Breast epithelium (tissue), 4 donors: Measurements from ENCODE around the gene AHDC1. TPM values are rescaled to one million over a fixed set of nuclear protein-coding genes. Genes with fewer than 3 reads are reported as not detected.

ENCODE experiments used
- DNase-seq, 2 donors: peaks; one replicate each; pipeline ENCODE4 v3.0.0-alpha.2; 2019; ENCODE audit warnings: low spot score in 2 of 2
- H3K27ac ChIP-seq, 2 donors: fragments of 200-600 bp; sonication (generic) in 1 of 2; one replicate each; pipeline ENCODE4 v1.5.1; 2016 to 2019; ENCODE audit warnings: mild to moderate bottlenecking in 1 of 2
- H3K27me3 ChIP-seq, 2 donors: fragments of 200-600 bp; sonication (generic) in 1 of 2; one replicate each; pipeline versions ENCODE4 v1.5.1 to v1.6.0; 2017 to 2019; ENCODE audit warnings: control low read depth in 1 of 2, mild to moderate bottlenecking in 1 of 2
- H3K36me3 ChIP-seq: fragments of 200-600 bp; one replicate; pipeline ENCODE4 v1.5.1; 2019
- H3K4me1 ChIP-seq, 2 donors: fragments of 200-600 bp; sonication (generic); one replicate each; pipeline ENCODE4 v1.5.1; 2016 to 2019; ENCODE audit warnings: control low read depth in 1 of 2
- H3K4me3 ChIP-seq, 3 donors: fragments of 200-600 bp; sonication (generic); 1 replicate in 2 of 3; 2 replicates in 1 of 3; pipeline ENCODE4 v1.5.1; 2016 to 2019; ENCODE audit warnings: mild to moderate bottlenecking in 3 of 3, moderate library complexity in 2 of 3
- H3K9me3 ChIP-seq, 2 donors: fragments of 200-600 bp; sonication (generic) in 1 of 2; one replicate each; pipeline ENCODE4 v1.5.1; 2016 to 2019; ENCODE audit warnings: control low read depth in 1 of 2
- POLR2A ChIP-seq: fragments of 450-650 bp; IDR thresholded peaks from one replicate; pipeline ENCODE4 v1.6.1; 2016; ENCODE audit warnings: antibody characterized with exemption, mild to moderate bottlenecking, moderate library complexity
- POLR2AphosphoS5 ChIP-seq, 3 donors: sonication (generic); formaldehyde crosslinking; IDR thresholded peaks; one replicate each; pipeline ENCODE4 v1.6.1; 2017; ENCODE audit warnings: antibody characterized with exemption in 3 of 3
- intact Hi-C: fragments of 100-400 bp; cut with DNase I; formaldehyde crosslinking; loops from one replicate; pipeline ENCODE4 v1.15.1; 2023; ENCODE audit warnings: low total_unique reads
- total RNA-seq, 3 donors: library from RNA; depleted of rRNA; stranded (reverse); fragments of >200 nt; gene quantifications; one replicate each; pipeline ENCODE4 v1.1.0, GENCODE V29; 2016
- TF ChIP-seq, protein P1 (sequence below), 3 donors: fragments of 450-650 bp; IDR thresholded peaks; one replicate each; pipeline ENCODE4 v1.5.1; 2016 to 2017; ENCODE audit warnings: antibody characterized with exemption in 3 of 3, mild to moderate bottlenecking in 3 of 3, moderate library complexity in 3 of 3

AHDC1 gene
- total RNA-seq, 3 donors from 2014 or later, result 10.7 to 17.1 (median 15.4) TPM

DNA sequence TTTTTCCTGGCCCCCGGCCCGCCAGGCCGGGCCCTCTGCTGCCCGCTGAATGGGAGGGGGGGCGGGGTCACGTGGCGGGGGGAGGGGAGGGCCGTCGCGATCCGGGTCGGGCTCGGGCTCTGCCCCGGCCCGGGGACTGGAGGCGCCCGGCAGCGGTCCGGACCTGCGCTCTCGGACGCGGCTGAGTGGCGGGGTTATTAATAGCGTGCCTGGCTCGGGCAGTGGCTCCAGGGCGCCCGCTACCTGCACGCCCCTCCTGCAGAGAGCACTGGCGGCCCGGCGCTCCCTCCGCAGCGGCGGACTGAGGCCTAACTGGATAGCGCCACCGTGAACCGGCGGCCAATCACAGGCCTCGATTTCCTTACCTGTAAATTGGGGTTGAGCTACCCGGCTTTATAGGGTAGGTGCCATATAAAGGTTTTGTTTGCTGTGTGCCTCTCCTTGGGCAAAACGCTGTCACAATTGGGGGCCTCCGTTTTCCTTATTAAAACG lies 28.1 kb downstream of the AHDC1 start:
- Histone ChIP-seq H3K27ac (peak overlapping the region; percentile 92 to 93), H3K4me1 (peaks cover 42 to 46% of the 10 kb centered on the region in 2 donors), H3K27me3 (no peaks in the 10 kb centered on the region), H3K9me3 (no peaks in the 10 kb centered on the region), H3K4me3 (peak overlapping the region; percentile 36 to 81 (median 57)), H3K36me3 (no peaks in the 10 kb centered on the region)
- intact Hi-C loops, result no loop called here
- no peak for DNase-seq
- TF ChIP-seq POLR2A (no peak), POLR2AphosphoS5 (IDR thresholded peaks at IDR 0.05) (no peak)
- TF ChIP-seq, protein P1, sequence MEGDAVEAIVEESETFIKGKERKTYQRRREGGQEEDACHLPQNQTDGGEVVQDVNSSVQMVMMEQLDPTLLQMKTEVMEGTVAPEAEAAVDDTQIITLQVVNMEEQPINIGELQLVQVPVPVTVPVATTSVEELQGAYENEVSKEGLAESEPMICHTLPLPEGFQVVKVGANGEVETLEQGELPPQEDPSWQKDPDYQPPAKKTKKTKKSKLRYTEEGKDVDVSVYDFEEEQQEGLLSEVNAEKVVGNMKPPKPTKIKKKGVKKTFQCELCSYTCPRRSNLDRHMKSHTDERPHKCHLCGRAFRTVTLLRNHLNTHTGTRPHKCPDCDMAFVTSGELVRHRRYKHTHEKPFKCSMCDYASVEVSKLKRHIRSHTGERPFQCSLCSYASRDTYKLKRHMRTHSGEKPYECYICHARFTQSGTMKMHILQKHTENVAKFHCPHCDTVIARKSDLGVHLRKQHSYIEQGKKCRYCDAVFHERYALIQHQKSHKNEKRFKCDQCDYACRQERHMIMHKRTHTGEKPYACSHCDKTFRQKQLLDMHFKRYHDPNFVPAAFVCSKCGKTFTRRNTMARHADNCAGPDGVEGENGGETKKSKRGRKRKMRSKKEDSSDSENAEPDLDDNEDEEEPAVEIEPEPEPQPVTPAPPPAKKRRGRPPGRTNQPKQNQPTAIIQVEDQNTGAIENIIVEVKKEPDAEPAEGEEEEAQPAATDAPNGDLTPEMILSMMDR (IDR thresholded peaks at IDR 0.05), result no peak

DNA sequence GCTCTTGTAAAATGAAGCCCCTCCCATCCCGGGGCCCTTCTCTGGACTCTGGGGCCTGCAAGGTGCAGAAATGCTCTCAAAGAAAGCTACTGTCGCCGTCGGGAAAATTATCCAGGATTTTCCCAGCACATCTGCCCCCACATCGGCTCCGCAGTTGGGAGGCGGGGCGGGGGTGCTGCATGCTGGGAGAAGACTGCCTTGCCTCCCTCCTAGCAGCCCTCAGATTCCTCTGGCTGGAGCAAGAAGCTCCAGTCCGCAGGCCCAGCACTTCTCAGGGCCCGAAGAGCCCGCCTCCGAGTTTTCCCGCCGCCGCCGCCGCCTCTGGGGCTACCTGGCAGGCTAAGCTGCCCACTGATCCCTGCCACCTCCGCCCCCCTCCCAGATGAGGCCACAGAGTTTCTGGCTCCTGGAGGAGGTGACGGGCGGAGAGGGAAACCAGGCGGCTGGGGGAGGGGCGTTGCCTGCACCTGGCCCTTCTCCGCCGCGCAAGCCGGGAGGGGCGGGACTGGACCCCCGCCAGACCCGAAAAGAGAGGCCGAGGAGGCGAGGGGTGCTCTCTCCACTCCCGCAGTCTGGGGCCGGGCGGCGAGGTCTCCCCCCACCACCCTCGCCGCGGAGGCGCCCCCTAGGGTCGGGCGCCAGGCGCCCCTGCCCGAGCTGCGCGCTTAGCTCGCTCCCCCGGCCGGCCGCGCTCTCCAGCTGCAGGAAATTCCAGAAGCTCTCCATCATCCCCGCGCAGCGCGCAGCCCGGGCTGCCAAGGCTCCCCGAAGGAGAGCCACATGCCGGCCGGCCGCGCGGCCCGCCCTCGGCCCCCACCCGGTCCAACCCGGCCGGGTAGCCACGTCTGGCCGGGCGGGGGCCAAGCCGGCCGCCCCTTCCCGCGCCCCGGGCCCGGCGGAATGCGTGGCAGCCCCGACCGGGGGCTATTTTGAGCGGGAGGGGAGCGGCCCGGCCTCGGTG lies 28.8 kb downstream of the AHDC1 start:
- peaks cover 43 to 54% of the 10 kb centered on the region in 2 donors for H3K4me1 ChIP-seq
- peak in 1 of 2 donors; percentile 46 for DNase-seq
- H3K9me3 ChIP-seq, result no peaks in the 10 kb centered on the region
- peak overlapping the region; percentile 36 to 81 (median 57) for H3K4me3 ChIP-seq
- H3K27ac ChIP-seq, result peak overlapping the region; percentile 92 to 93
- TF ChIP-seq POLR2A (no peak), POLR2AphosphoS5 (IDR thresholded peaks at IDR 0.05) (no peak)
- TF ChIP-seq, protein P1 (IDR thresholded peaks at IDR 0.05), result no peak
- intact Hi-C loops, result no loop called here
- H3K36me3 ChIP-seq, result no peaks in the 10 kb centered on the region
- H3K27me3 ChIP-seq, result no peaks in the 10 kb centered on the region

DNA sequence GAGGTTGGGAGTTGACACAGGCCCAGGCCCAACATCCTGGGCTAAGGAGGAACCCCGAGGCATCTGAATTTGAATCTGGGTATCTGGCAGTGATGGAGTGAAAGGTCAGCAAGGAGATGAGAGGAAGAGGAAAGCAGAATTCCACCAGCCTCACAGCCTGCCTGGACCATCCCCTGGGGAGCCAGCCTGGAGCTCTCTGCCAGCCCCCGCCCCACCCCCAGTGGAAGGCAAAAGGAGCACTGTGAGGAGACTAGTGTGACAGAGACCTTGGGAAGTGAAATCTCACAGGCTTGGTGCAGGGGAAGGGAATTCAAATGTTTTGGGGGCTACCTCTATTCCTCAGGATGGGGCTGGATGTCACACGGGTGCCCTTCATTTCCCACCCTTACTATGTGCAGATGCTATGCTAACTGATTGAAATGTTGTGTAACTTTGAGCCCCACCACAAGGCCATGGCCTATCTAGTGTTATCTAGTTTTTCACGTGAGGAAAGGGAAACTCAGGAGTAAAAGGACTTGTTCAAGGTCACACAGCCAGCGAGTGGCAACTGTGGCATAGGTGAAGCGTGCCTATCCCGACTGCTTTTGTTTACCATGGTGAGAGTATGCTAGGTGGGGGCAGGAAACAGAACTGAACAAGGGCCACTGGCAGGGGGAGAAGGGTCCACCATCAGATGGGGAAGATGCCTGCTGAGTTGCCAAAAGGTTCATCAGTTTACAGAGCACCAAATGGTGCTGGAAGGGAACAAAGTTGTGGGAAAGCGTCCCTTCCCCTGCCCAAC lies 29.8 kb downstream of the AHDC1 start:
- H3K27me3 ChIP-seq, result no peaks in the 10 kb centered on the region

DNA sequence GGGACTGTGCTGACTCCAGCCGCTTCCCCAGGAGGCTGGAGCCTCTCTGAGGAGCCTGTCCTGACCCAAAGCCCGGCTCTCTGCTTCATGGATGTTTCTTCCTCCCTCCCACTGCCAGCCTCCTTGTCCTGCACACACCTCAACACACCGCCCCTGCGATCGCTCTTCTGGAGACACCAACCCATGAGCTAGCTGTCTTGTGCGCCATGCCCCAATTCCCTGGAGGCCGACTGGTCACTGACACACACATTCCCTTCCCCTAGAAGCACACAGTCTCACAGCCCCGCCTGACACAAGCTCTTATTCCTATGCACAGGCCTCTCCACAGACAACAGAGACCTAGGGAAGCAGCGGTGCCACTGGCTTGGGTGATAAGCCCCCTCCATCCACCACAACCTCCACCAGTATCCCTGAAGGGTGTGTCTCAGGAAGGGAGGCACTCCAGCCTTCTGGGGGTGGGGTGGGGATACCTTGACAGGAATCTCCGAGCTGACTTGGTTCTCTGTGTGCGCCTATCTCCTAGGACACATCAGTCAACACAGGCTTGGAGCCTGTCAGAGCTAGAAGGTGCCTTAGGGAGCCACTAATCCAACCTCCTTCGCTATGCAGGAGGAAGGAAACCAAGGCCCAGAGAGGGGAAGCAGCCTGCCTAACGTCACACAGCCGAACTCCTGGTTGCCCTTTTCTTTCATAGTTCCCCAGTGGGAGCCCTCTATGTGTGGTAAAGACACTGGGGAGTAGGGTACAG lies 31.1 kb downstream of the AHDC1 start:
- intact Hi-C loops, result no loop called here
- Histone ChIP-seq H3K4me1 (peaks cover 47 to 73% of the 10 kb centered on the region in 2 donors), H3K27me3 (no peaks in the 10 kb centered on the region), H3K27ac (peak overlapping the region; percentile 92 to 93), H3K36me3 (no peaks in the 10 kb centered on the region), H3K4me3 (peak overlapping the region in 2 of 3 donors; percentile 5 to 46), H3K9me3 (no peaks in the 10 kb centered on the region)
- TF ChIP-seq, protein P1 (IDR thresholded peaks at IDR 0.05), result no peak
- TF ChIP-seq POLR2AphosphoS5 (IDR thresholded peaks at IDR 0.05) (no peak), POLR2A (no peak)
- DNase-seq, result no peak

More for the DNA sequence above, 29.8 kb downstream of the AHDC1 start:
- DNase-seq, result no peak
- TF ChIP-seq, protein P1 (IDR thresholded peaks at IDR 0.05), result no peak
- no peak for TF ChIP-seq POLR2AphosphoS5 (IDR thresholded peaks at IDR 0.05)
- TF ChIP-seq POLR2A, result no peak
- Histone ChIP-seq H3K27ac (peak overlapping the region; percentile 92 to 93), H3K9me3 (no peaks in the 10 kb centered on the region), H3K36me3 (no peaks in the 10 kb centered on the region), H3K4me1 (peaks cover 47 to 63% of the 10 kb centered on the region in 2 donors), H3K4me3 (no peak overlapping the region)
- intact Hi-C loops, result no loop called here
